SK-N-SH (cell line): ENCODE data around the gene SAP30BP.

Experiments used
- CTCF ChIP-seq: fragments of 200-600 bp; sonication (generic); IDR thresholded peaks from 2 replicates; pipeline ENCODE4 v1.6.1; 2017; ENCODE audit warnings: antibody characterized with exemption, mild to moderate bottlenecking, moderate library complexity
- EP300 ChIP-seq, 2 experiments: IDR thresholded peaks; 2 replicates each; pipeline versions ENCODE4 v1.4.0 to v1.6.1; 2012; ENCODE audit warnings: borderline replicate concordance in 1 of 2, low read depth in 1 of 2, low read length in 1 of 2
- FOXM1 ChIP-seq: IDR thresholded peaks from 2 replicates; pipeline ENCODE4 v1.4.0; 2012; ENCODE audit warnings: low read depth, mild to moderate bottlenecking
- IRF3 ChIP-seq: fragments of 150-350 bp; IDR thresholded peaks from 2 replicates; pipeline ENCODE4 v1.6.1; 2016; ENCODE audit warnings: mild to moderate bottlenecking, low read depth, low read length
- MAX ChIP-seq: IDR thresholded peaks from 2 replicates; pipeline ENCODE4 v1.4.0; 2012; ENCODE audit warnings: low read depth
- MXI1 ChIP-seq: IDR thresholded peaks from 2 replicates; pipeline ENCODE4 v1.6.1; 2012; ENCODE audit warnings: mild to moderate bottlenecking, low read depth, low read length, improper control_type of control experiment
- NRF1 ChIP-seq: IDR thresholded peaks from 2 replicates; pipeline ENCODE4 v1.6.1; 2012; ENCODE audit warnings: low read depth, mild to moderate bottlenecking, low read length
- RAD21 ChIP-seq: IDR thresholded peaks from 2 replicates; pipeline ENCODE4 v1.6.1; 2012; ENCODE audit warnings: mild to moderate bottlenecking, low read length
- REST ChIP-seq: IDR thresholded peaks from 2 replicates; pipeline ENCODE4 v1.6.1; 2012; ENCODE audit warnings: mild to moderate bottlenecking, low read depth, low read length, moderate library complexity
- SMC3 ChIP-seq: IDR thresholded peaks from 2 replicates; pipeline ENCODE4 v1.6.1; 2012; ENCODE audit warnings: low read depth, low read length, improper control_type of control experiment
- USF1 ChIP-seq: IDR thresholded peaks from 2 replicates; pipeline ENCODE4 v1.4.0; 2012; ENCODE audit warnings: low read depth, borderline replicate concordance
- ZBTB33 ChIP-seq: IDR thresholded peaks from 2 replicates; pipeline ENCODE4 v1.4.0; 2012; ENCODE audit warnings: low read depth, borderline replicate concordance

GRCh38 chr17:75757086-75757681, 90.0 kb downstream of the SAP30BP start:
- TF ChIP-seq CTCF, result no peak
- TF ChIP-seq ZBTB33, result no peak
- no peak for TF ChIP-seq SMC3
- TF ChIP-seq RAD21, result no peak
- TF ChIP-seq EP300 (IDR thresholded peaks at IDR 0.05; ENCODE audit: borderline replicate concordance in 1 of 2, low read depth in 1 of 2, low read length in 1 of 2), result no peak
- no peak for TF ChIP-seq FOXM1
- no peak for TF ChIP-seq IRF3
- TF ChIP-seq NRF1, result no peak
- TF ChIP-seq REST, result no peak
- no peak for TF ChIP-seq USF1
- no peak for TF ChIP-seq MAX
- no peak for TF ChIP-seq MXI1
